Duodenal mucosa (tissue), 2 donors: ENCODE data around the gene ODF4.

ENCODE experiments used
- H3K27ac ChIP-seq: one replicate; pipeline ENCODE4 v1.7.0; 2013; ENCODE audit warnings: low read depth, low read length
- H3K27me3 ChIP-seq, 2 donors: one replicate each; pipeline ENCODE4 v1.7.0; 2013; ENCODE audit warnings: low read length in 2 of 2, control low read depth in 1 of 2; ENCODE audit not compliant: insufficient read depth in 2 of 2, control insufficient read depth in 1 of 2
- H3K36me3 ChIP-seq, 2 donors: one replicate each; pipeline ENCODE4 v1.7.0; 2013; ENCODE audit warnings: low read length in 2 of 2, control low read depth in 1 of 2; ENCODE audit not compliant: insufficient read depth in 2 of 2, control insufficient read depth in 1 of 2
- H3K4me1 ChIP-seq, 2 donors: one replicate each; pipeline ENCODE4 v1.7.0; 2013; ENCODE audit warnings: low read length in 2 of 2, control low read depth in 1 of 2; ENCODE audit not compliant: insufficient read depth in 2 of 2, control insufficient read depth in 1 of 2
- H3K4me3 ChIP-seq, 2 donors: one replicate each; pipeline ENCODE4 v1.7.0; 2013; ENCODE audit warnings: low read length in 2 of 2, low read depth in 1 of 2
- H3K9ac ChIP-seq, 2 donors: one replicate each; pipeline ENCODE4 v1.7.0; 2013; ENCODE audit warnings: low read length in 2 of 2, low read depth in 1 of 2
- H3K9me3 ChIP-seq, 2 donors: one replicate each; pipeline ENCODE4 v1.7.0; 2013; ENCODE audit warnings: low read length in 2 of 2, control low read depth in 1 of 2; ENCODE audit not compliant: control insufficient read depth in 1 of 2

Gene ODF4

GRCh38 chr17:8326511-8327302 is 12.9 kb upstream of the ODF4 start:
- Histone ChIP-seq H3K36me3 (no peaks in the 10 kb centered on the region), H3K4me3 (peak overlapping the region; percentile 66 to 73), H3K27me3 (peaks cover 17% of the 10 kb centered on the region in 2 donors), H3K9ac (peak overlapping the region; percentile 39 to 47), H3K27ac (no peak overlapping the region), H3K4me1 (peaks cover 0 to 8% of the 10 kb centered on the region in 2 donors), H3K9me3 (no peaks in the 10 kb centered on the region)

GRCh38 chr17:8327303-8327649 is 12.4 kb upstream of the ODF4 start:
- no peak overlapping the region for H3K27ac ChIP-seq
- H3K4me3 ChIP-seq, result peak overlapping the region; percentile 66 to 73
- no peaks in the 10 kb centered on the region for H3K9me3 ChIP-seq
- peaks cover 0 to 8% of the 10 kb centered on the region in 2 donors for H3K4me1 ChIP-seq
- H3K9ac ChIP-seq, result peak overlapping the region; percentile 39 to 47
- H3K36me3 ChIP-seq, result no peaks in the 10 kb centered on the region
- H3K27me3 ChIP-seq, result peaks cover 17% of the 10 kb centered on the region in 2 donors

- H3K36me3 ChIP-seq, result no peaks in the 10 kb centered on the region
- no peak overlapping the region for H3K9ac ChIP-seq
Observed at GRCh38 chr17:8332128-8332527, 7.5 kb upstream of the ODF4 start.

GRCh38 chr17:8332688-8333087 is 7.0 kb upstream of the ODF4 start:
- H3K4me1 ChIP-seq, result no peaks in the 10 kb centered on the region
- H3K36me3 ChIP-seq, result no peaks in the 10 kb centered on the region
- H3K9ac ChIP-seq, result no peak overlapping the region
- no peak overlapping the region for H3K4me3 ChIP-seq
- H3K9me3 ChIP-seq, result no peaks in the 10 kb centered on the region
- H3K27me3 ChIP-seq, result no peaks in the 10 kb centered on the region
- H3K27ac ChIP-seq, result no peak overlapping the region

More at GRCh38 chr17:8332128-8332527, 7.5 kb upstream of the ODF4 start:
- H3K27ac ChIP-seq, result no peak overlapping the region
- H3K4me3 ChIP-seq, result no peak overlapping the region
- H3K27me3 ChIP-seq, result peaks cover 5% of the 10 kb centered on the region in 2 donors
- no peaks in the 10 kb centered on the region for H3K9me3 ChIP-seq
- peaks cover 0 to 3% of the 10 kb centered on the region in 2 donors for H3K4me1 ChIP-seq

GRCh38 chr17:8333281-8333680 is 6.4 kb upstream of the ODF4 start:
- no peaks in the 10 kb centered on the region for H3K27me3 ChIP-seq
- no peaks in the 10 kb centered on the region for H3K4me1 ChIP-seq

GRCh38 chr17:8337802-8338752 is 1.6 kb upstream of the ODF4 start:
- H3K27ac ChIP-seq, result no peak overlapping the region
- no peaks in the 10 kb centered on the region for H3K9me3 ChIP-seq
- no peak overlapping the region for H3K9ac ChIP-seq
- H3K36me3 ChIP-seq, result no peaks in the 10 kb centered on the region
- H3K27me3 ChIP-seq, result no peaks in the 10 kb centered on the region
- H3K4me3 ChIP-seq, result no peak overlapping the region
- H3K4me1 ChIP-seq, result no peaks in the 10 kb centered on the region

More at GRCh38 chr17:8333281-8333680, 6.4 kb upstream of the ODF4 start:
- no peak overlapping the region for H3K4me3 ChIP-seq
- no peak overlapping the region for H3K9ac ChIP-seq
- no peaks in the 10 kb centered on the region for H3K36me3 ChIP-seq
- no peaks in the 10 kb centered on the region for H3K9me3 ChIP-seq
- no peak overlapping the region for H3K27ac ChIP-seq

GRCh38 chr17:8338753-8339140 is 893 bp upstream of the ODF4 start:
- H3K9ac ChIP-seq, result no peak overlapping the region
- no peaks in the 10 kb centered on the region for H3K9me3 ChIP-seq
- H3K27me3 ChIP-seq, result no peaks in the 10 kb centered on the region
- H3K4me3 ChIP-seq, result no peak overlapping the region
- H3K36me3 ChIP-seq, result no peaks in the 10 kb centered on the region
- H3K4me1 ChIP-seq, result no peaks in the 10 kb centered on the region
- H3K27ac ChIP-seq, result no peak overlapping the region

GRCh38 chr17:8341456-8341855 is 1.8 kb downstream of the ODF4 start:
- Histone ChIP-seq H3K27ac (no peak overlapping the region), H3K9ac (no peak overlapping the region), H3K4me1 (no peaks in the 10 kb centered on the region), H3K27me3 (peaks cover 8 to 9% of the 10 kb centered on the region in 2 donors), H3K9me3 (no peaks in the 10 kb centered on the region), H3K36me3 (no peaks in the 10 kb centered on the region), H3K4me3 (no peak overlapping the region)

GRCh38 chr17:8345052-8345690 is 5.5 kb downstream of the ODF4 start:
- H3K9me3 ChIP-seq, result no peaks in the 10 kb centered on the region
- no peaks in the 10 kb centered on the region for H3K4me1 ChIP-seq
- peaks cover 10% of the 10 kb centered on the region in 2 donors for H3K27me3 ChIP-seq
- no peak overlapping the region for H3K27ac ChIP-seq
- H3K9ac ChIP-seq, result no peak overlapping the region
- H3K36me3 ChIP-seq, result no peaks in the 10 kb centered on the region
- H3K4me3 ChIP-seq, result no peak overlapping the region
